Activated CD8-positive, alpha-beta T cell treated with anti-CD3 and anti-CD28 coated beads for 36 hours (primary cell): ENCODE results near the gene MAP3K2. TPM values are rescaled to one million over a fixed set of nuclear protein-coding genes. Genes with fewer than 3 reads are reported as not detected.
A peak's percentile ranks its signal among the peaks of the same experiment; 100 is the strongest.

Experiments used
- ATAC-seq: fragments of 200-7000 bp; cut with Tn5 transposase; one replicate; pipeline ENCODE4 v1.10.0; 2021; ENCODE audit warnings: mild to moderate bottlenecking, moderate library complexity
- CTCF ChIA-PET: fragments of 350-600 bp; sonication (Branson Sonifier 250); formaldehyde crosslinking; loops from one replicate; lab custom pipeline; 2021; ENCODE audit warnings: antibody characterized with exemption; lab: Charles Lee
- POLR2A ChIA-PET: fragments of 350-600 bp; sonication (Branson Sonifier 250); formaldehyde crosslinking; loops from one replicate; lab custom pipeline; 2021; ENCODE audit warnings: antibody characterized with exemption; lab: Charles Lee
- DNase-seq: peaks from one replicate; pipeline ENCODE4 v3.0.0-alpha.2; 2020
- H3K27ac Mint-ChIP-seq: one replicate; pipeline ENCODE4 v1.8.0; 2021; ENCODE audit warnings: mild to moderate bottlenecking, mixed read lengths
- H3K27me3 Mint-ChIP-seq: one replicate; pipeline ENCODE4 v1.8.0; 2021; ENCODE audit warnings: mixed read lengths
- H3K36me3 Mint-ChIP-seq: one replicate; pipeline ENCODE4 v1.8.0; 2021; ENCODE audit warnings: low read depth, mixed read lengths
- H3K4me1 Mint-ChIP-seq: one replicate; pipeline ENCODE4 v1.8.0; 2021; ENCODE audit warnings: low read depth, mixed read lengths
- H3K4me3 Mint-ChIP-seq: one replicate; pipeline ENCODE4 v1.8.0; 2021; ENCODE audit warnings: mild to moderate bottlenecking, moderate library complexity, mixed read lengths
- H3K9me3 Mint-ChIP-seq: one replicate; pipeline ENCODE4 v1.8.0; 2021; ENCODE audit warnings: mixed read lengths
- CTCF ChIP-seq: fragments of 200-600 bp; IDR thresholded peaks from one replicate; pipeline ENCODE4 v1.8.0; 2022; ENCODE audit warnings: antibody characterized with exemption, mild to moderate bottlenecking
- intact Hi-C: fragments of 100-400 bp; cut with micrococcal nuclease; formaldehyde crosslinking; loops from one replicate; pipeline ENCODE4 v1.10.0; 2022
- total RNA-seq, 2 experiments: library from RNA; stranded (reverse); gene quantifications; one replicate each; pipeline ENCODE4 v1.2.3, GENCODE V29; 2021

The MAP3K2 gene
- total RNA-seq, 2 experiments from 2014 or later: 54.7 to 55.5 TPM

GRCh38 chr2:127398239-127398590 lies 10.4 kb upstream of the MAP3K2 start:
- ChIA-PET POLR2A (interaction anchor here (1.0 kb wide), 1 partner anchor 10 kb away, joined by 4 read pairs; no protein-coding TSS in a partner anchor), CTCF (no interaction called here)
- no peaks in the 10 kb centered on the region for H3K9me3 Mint-ChIP-seq

GRCh38 chr2:127397568-127398238 lies 9.9 kb upstream of the MAP3K2 start:
- intact Hi-C loops: no loop called here

More at GRCh38 chr2:127398239-127398590, 10.4 kb upstream of the MAP3K2 start:
- H3K36me3 Mint-ChIP-seq: peaks cover 3% of the 10 kb centered on the region
- H3K4me3 Mint-ChIP-seq: no peak overlapping the region
- ATAC-seq: peak; percentile 80
- no peak overlapping the region for H3K27ac Mint-ChIP-seq
- H3K27me3 Mint-ChIP-seq: no peaks in the 10 kb centered on the region
- intact Hi-C loops: no loop called here
- TF ChIP-seq CTCF: no peak
- DNase-seq: peak; percentile 76
- H3K4me1 Mint-ChIP-seq: peaks cover 18% of the 10 kb centered on the region

GRCh38 chr2:127394492-127394891 lies 6.7 kb upstream of the MAP3K2 start:
- TF ChIP-seq CTCF: no peak
- no peak overlapping the region for H3K4me3 Mint-ChIP-seq
- POLR2A ChIA-PET: interaction anchor here (0.7 kb wide), 1 partner anchor 13 kb away, joined by 3 read pairs; no protein-coding TSS in a partner anchor
- CTCF ChIA-PET: interaction anchor here (1.2 kb wide), 1 partner anchor 17 kb away, joined by 3 read pairs; no protein-coding TSS in a partner anchor
- intact Hi-C loops: no loop called here
- peaks cover 6% of the 10 kb centered on the region for H3K36me3 Mint-ChIP-seq
- H3K27me3 Mint-ChIP-seq: no peaks in the 10 kb centered on the region
- DNase-seq (no peak), ATAC-seq (no peak)
- no peaks in the 10 kb centered on the region for H3K9me3 Mint-ChIP-seq
- peaks cover 36% of the 10 kb centered on the region for H3K4me1 Mint-ChIP-seq
- H3K27ac Mint-ChIP-seq: no peak overlapping the region

More at GRCh38 chr2:127397568-127398238, 9.9 kb upstream of the MAP3K2 start:
- Mint-ChIP-seq H3K9me3 (no peaks in the 10 kb centered on the region), H3K27me3 (no peaks in the 10 kb centered on the region), H3K36me3 (peaks cover 5% of the 10 kb centered on the region), H3K4me1 (peaks cover 23% of the 10 kb centered on the region), H3K4me3 (no peak overlapping the region), H3K27ac (no peak overlapping the region)
- POLR2A ChIA-PET: interaction anchor here (1.0 kb wide), 1 partner anchor 9 kb away, joined by 4 read pairs; no protein-coding TSS in a partner anchor
- CTCF ChIA-PET: no interaction called here
- ATAC-seq (no peak), DNase-seq (no peak)
- TF ChIP-seq CTCF: no peak

GRCh38 chr2:127392828-127393578 lies 5.2 kb upstream of the MAP3K2 start:
- peak overlapping the region; percentile 41 for H3K27ac Mint-ChIP-seq
- ChIA-PET POLR2A (no interaction called here), CTCF (no interaction called here)
- H3K4me1 Mint-ChIP-seq: peaks cover 40% of the 10 kb centered on the region
- no peak for DNase-seq
- peaks cover 6% of the 10 kb centered on the region for H3K36me3 Mint-ChIP-seq
- no peaks in the 10 kb centered on the region for H3K27me3 Mint-ChIP-seq
- intact Hi-C loops: no loop called here
- H3K4me3 Mint-ChIP-seq: no peak overlapping the region
- ATAC-seq: no peak
- no peaks in the 10 kb centered on the region for H3K9me3 Mint-ChIP-seq
- TF ChIP-seq CTCF: no peak
